Stimulated activated CD8-positive, alpha-beta memory T cell treated with anti-CD3 and anti-CD28 coated beads, Interleukin-7, amount 100 ng/mL, for 48 hours (primary cell): ENCODE data around the gene FAM149B1.
"Not testable (repeated sequence)": the region's sequence is repeated elsewhere in the genome, so short reads cannot be mapped to it uniquely, and the experiment has no call there.

Experiments used
- DNase-seq, 2 donors: peaks; one replicate each; pipeline ENCODE4 v3.0.0-alpha.2; 2020; ENCODE audit warnings: low read depth in 1 of 2; ENCODE audit errors: extremely low read depth in 1 of 2

Gene FAM149B1

GRCh38 chr10:73229567-73229966, 61.6 kb downstream of the FAM149B1 start:
- DNase-seq, result no peak

GRCh38 chr10:73232887-73233286, 65.0 kb downstream of the FAM149B1 start:
- DNase-seq, result no peak

- DNase-seq, result no peak
Measured at GRCh38 chr10:73233883-73234282, 66.0 kb downstream of the FAM149B1 start.

- no peak for DNase-seq
Measured at GRCh38 chr10:73234695-73235094, 66.8 kb downstream of the FAM149B1 start.

GRCh38 chr10:73238990-73239566, 71.2 kb downstream of the FAM149B1 start:
- no peak for DNase-seq

GRCh38 chr10:73239908-73240307, 72.0 kb downstream of the FAM149B1 start:
- DNase-seq, result no peak

- no peak for DNase-seq
Measured at GRCh38 chr10:73244866-73245477, 77.1 kb downstream of the FAM149B1 start.

GRCh38 chr10:73246322-73246645, 78.4 kb downstream of the FAM149B1 start:
- no peak for DNase-seq

- DNase-seq, result peak; percentile 92
Measured at GRCh38 chr10:73246646-73247508, 79.0 kb downstream of the FAM149B1 start, which contains the start of gene DNAJC9. Gene DNAJC9, minus strand, starts transcription at chr10:73247255. Its CDS starts 66 bp downstream, at chr10:73247189.

GRCh38 chr10:73247509-73248258, 79.8 kb downstream of the FAM149B1 start:
- no peak for DNase-seq

- DNase-seq, result no peak
Measured at GRCh38 chr10:73248259-73248724, 80.4 kb downstream of the FAM149B1 start.

- DNase-seq, result no peak
Measured at GRCh38 chr10:73251683-73252444, 83.9 kb downstream of the FAM149B1 start.

GRCh38 chr10:73252445-73253224, 84.7 kb downstream of the FAM149B1 start, which contains the start of gene MRPS16:
Gene MRPS16, minus strand, starts transcription at chr10:73252644. Its CDS starts 162 bp downstream, at chr10:73252482.
- DNase-seq, result peak; percentile 79 to 90

GRCh38 chr10:73253225-73253555, 85.3 kb downstream of the FAM149B1 start:
- DNase-seq, result no peak

GRCh38 chr10:73258612-73259011, 90.7 kb downstream of the FAM149B1 start:
- not testable (repeated sequence) for DNase-seq

GRCh38 chr10:73261362-73261995, 93.6 kb downstream of the FAM149B1 start:
- DNase-seq, result no peak

- no peak for DNase-seq
Measured at GRCh38 chr10:73262105-73262730, 94.3 kb downstream of the FAM149B1 start.

- DNase-seq, result no peak
Measured at GRCh38 chr10:73262880-73263555, 95.1 kb downstream of the FAM149B1 start.
